Type B pancreatic cell (in vitro differentiated cells): ENCODE data around the gene TRAPPC14. TPM values are rescaled to one million over a fixed set of nuclear protein-coding genes. Genes with fewer than 3 reads are reported as not detected.
"Not testable (repeated sequence)": the region's sequence is repeated elsewhere in the genome, so short reads cannot be mapped to it uniquely, and the experiment has no call there.

ENCODE experiments used
- DNase-seq: peaks from one replicate; pipeline ENCODE4 v3.0.0; 2021; ENCODE audit warnings: mixed read lengths; ENCODE audit not compliant: unreplicated experiment; ENCODE audit errors: extremely low spot score
- H3K27ac Mint-ChIP-seq: 2 replicates; pipeline ENCODE4 v1.8.0; 2021; ENCODE audit warnings: mild to moderate bottlenecking, mixed read lengths
- H3K27me3 Mint-ChIP-seq: 2 replicates; pipeline ENCODE4 v1.8.0; 2021; ENCODE audit warnings: mixed read lengths
- H3K36me3 Mint-ChIP-seq: 2 replicates; pipeline ENCODE4 v1.8.0; 2021; ENCODE audit warnings: mixed read lengths
- H3K4me1 Mint-ChIP-seq: one replicate; pipeline ENCODE4 v1.8.0; 2021; ENCODE audit warnings: mixed read lengths; ENCODE audit not compliant: unreplicated experiment
- H3K4me3 Mint-ChIP-seq: 2 replicates; pipeline ENCODE4 v1.8.0; 2021; ENCODE audit warnings: mild to moderate bottlenecking, mixed read lengths
- H3K9me3 Mint-ChIP-seq: 2 replicates; pipeline ENCODE4 v1.8.0; 2021; ENCODE audit warnings: mixed read lengths
- CTCF ChIP-seq: fragments of 200-600 bp; sonication (generic); conservative IDR thresholded peaks from 2 replicates; pipeline ENCODE4 v1.5.0; 2021; ENCODE audit warnings: antibody characterized with exemption, mild to moderate bottlenecking
- total RNA-seq: library from RNA; stranded (reverse); gene quantifications from 2 replicates; pipeline ENCODE4 v1.2.1, GENCODE V29; 2021; ENCODE audit warnings: low replicate concordance

TRAPPC14 gene
- total RNA-seq, 1 donor from 2014 or later: 35.2 TPM

DNA sequence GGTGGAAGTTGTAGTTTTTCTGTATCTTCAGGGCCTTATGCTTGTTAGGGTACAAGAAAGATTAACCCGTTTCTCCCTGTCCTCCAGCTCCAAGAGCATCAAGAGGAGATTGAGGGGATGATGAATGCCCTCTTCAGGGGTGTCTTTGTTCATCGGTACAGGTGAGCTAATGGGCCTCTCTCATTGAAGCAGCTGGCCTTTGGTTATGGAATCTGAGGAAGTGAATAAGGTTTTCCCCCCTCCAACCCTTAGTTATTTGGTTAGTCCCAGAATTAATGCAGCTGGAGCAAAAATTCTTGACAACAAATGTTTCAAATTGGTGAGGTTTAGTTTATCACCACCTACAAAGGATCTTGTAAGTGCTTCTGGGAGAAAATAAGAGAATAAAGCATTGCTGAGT, 36.7 kb upstream of the TRAPPC14 start:
- no peak for DNase-seq
- H3K27ac Mint-ChIP-seq: no peak overlapping the region
- H3K27me3 Mint-ChIP-seq: peaks cover 14% of the 10 kb centered on the region
- H3K4me3 Mint-ChIP-seq: no peak overlapping the region
- no peaks in the 10 kb centered on the region for H3K4me1 Mint-ChIP-seq
- H3K36me3 Mint-ChIP-seq: no peaks in the 10 kb centered on the region
- no peak for TF ChIP-seq CTCF
- no peaks in the 10 kb centered on the region for H3K9me3 Mint-ChIP-seq

DNA sequence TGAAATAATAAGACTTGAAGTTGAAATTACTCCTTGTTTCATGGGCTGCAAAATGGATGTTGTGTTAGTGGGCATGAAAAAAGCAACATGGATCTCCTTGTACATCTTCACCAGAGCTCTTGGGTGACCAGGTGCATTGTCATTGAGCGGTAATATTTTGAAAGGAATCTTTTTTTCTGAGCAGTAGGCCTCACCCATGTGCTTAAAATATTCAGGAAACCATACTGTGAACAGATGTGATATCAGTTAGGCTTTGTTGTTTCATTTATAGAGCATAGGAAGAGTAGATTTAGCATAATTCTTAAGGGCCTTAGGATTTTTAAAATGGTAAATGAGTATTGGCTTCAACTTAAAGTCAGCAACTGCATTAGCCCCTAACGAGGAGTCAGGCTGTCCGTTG, 34.4 kb upstream of the TRAPPC14 start:
- Mint-ChIP-seq H3K4me1 (no peaks in the 10 kb centered on the region), H3K27me3 (peaks cover 5% of the 10 kb centered on the region), H3K36me3 (no peaks in the 10 kb centered on the region), H3K9me3 (no peaks in the 10 kb centered on the region), H3K4me3 (no peak overlapping the region), H3K27ac (no peak overlapping the region)
- no peak for TF ChIP-seq CTCF
- no peak for DNase-seq

DNA sequence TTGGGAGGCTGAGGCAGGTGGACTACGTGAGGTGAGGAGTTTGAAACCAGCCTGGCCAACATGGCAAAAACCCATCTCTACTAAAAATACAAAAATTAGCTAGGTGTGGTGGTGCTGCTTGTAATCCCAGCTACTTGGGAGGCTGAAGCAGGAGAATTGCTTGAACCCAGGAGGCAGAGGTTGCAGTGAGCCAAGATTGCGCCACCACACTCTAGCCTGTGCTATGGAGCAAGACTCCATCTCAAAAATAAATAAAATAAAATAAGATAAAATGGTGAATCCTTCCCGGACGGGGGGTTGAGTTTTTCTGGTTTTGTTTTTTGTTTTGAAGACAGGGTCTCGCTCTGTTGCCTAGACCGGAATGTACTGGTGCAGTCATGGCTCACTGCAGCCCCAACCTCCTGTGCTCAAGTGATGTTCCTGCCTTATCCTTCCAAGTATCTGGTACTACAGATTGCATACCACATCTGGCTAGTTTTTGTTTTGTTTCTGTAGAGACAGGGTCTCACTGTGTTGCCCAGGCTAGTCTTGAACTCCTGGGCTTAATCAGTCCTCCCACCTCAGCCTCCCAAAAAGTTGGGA, 33.8 kb upstream of the TRAPPC14 start:
- H3K9me3 Mint-ChIP-seq, H3K27me3 Mint-ChIP-seq, DNase-seq, H3K27ac Mint-ChIP-seq, H3K36me3 Mint-ChIP-seq, H3K4me1 Mint-ChIP-seq, H3K4me3 Mint-ChIP-seq: not testable (repeated sequence)

DNA sequence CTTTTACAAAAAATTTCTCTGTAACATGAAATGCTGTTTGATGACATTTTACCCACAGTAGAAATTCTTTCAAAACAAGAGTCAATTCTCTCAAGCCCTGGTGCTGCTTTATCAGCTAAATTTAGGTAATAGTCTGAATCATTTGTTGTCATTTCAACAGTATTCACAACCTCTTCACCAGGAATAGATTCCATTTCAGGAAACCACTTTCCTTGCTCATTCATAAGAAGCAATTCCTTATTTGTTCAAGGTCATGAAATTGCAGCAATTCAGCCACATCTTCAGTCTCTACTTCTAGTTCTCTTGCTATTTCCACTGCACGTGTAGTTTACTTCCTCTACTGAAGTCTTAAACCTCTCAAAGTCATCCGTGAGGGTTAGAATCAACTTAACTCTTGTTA, 33.3 kb upstream of the TRAPPC14 start:
- no peak overlapping the region for H3K4me3 Mint-ChIP-seq
- no peaks in the 10 kb centered on the region for H3K36me3 Mint-ChIP-seq
- H3K4me1 Mint-ChIP-seq: no peaks in the 10 kb centered on the region
- H3K27ac Mint-ChIP-seq: no peak overlapping the region
- H3K9me3 Mint-ChIP-seq: no peaks in the 10 kb centered on the region
- no peak for TF ChIP-seq CTCF
- H3K27me3 Mint-ChIP-seq: no peaks in the 10 kb centered on the region
- DNase-seq: no peak

GRCh38 chr7:100190048-100190711, 31.7 kb upstream of the TRAPPC14 start:
- no peak for DNase-seq
- no peaks in the 10 kb centered on the region for H3K36me3 Mint-ChIP-seq
- no peaks in the 10 kb centered on the region for H3K9me3 Mint-ChIP-seq
- peak; percentile 65 for TF ChIP-seq CTCF
- H3K27me3 Mint-ChIP-seq: no peaks in the 10 kb centered on the region
- no peaks in the 10 kb centered on the region for H3K4me1 Mint-ChIP-seq
- H3K27ac Mint-ChIP-seq: no peak overlapping the region
- no peak overlapping the region for H3K4me3 Mint-ChIP-seq

GRCh38 chr7:100189061-100189460, 30.5 kb upstream of the TRAPPC14 start:
- Mint-ChIP-seq H3K4me1 (no peaks in the 10 kb centered on the region), H3K27ac (no peak overlapping the region), H3K36me3 (no peaks in the 10 kb centered on the region), H3K9me3 (no peaks in the 10 kb centered on the region), H3K4me3 (no peak overlapping the region), H3K27me3 (no peaks in the 10 kb centered on the region)
- DNase-seq: no peak
- peak; percentile 52 for TF ChIP-seq CTCF
